Mesothelial cell of epicardium (in vitro differentiated cells): ENCODE measurements around the gene NCKAP1. TPM values are rescaled to one million over a fixed set of nuclear protein-coding genes. Genes with fewer than 3 reads are reported as not detected.
A peak's percentile ranks its signal among the peaks of the same experiment; 100 is the strongest.

Source experiments
- DNase-seq, 2 experiments: peaks; one replicate each; pipeline ENCODE4 v3.0.0; 2021; ENCODE audit warnings: low spot score in 2 of 2; ENCODE audit not compliant: unreplicated experiment in 2 of 2
- H3K27ac Mint-ChIP-seq: 2 replicates; pipeline ENCODE4 v1.8.0; 2021; ENCODE audit warnings: mixed read lengths
- H3K27me3 Mint-ChIP-seq: 2 replicates; pipeline ENCODE4 v1.8.0; 2021; ENCODE audit warnings: low read depth, mixed read lengths
- H3K36me3 Mint-ChIP-seq: 2 replicates; pipeline ENCODE4 v1.8.0; 2021; ENCODE audit warnings: mixed read lengths
- H3K4me1 Mint-ChIP-seq: 2 replicates; pipeline ENCODE4 v1.8.0; 2021; ENCODE audit warnings: mixed read lengths
- H3K4me3 Mint-ChIP-seq: 2 replicates; pipeline ENCODE4 v1.8.0; 2021; ENCODE audit warnings: mild to moderate bottlenecking, moderate library complexity, mixed read lengths
- H3K9me3 Mint-ChIP-seq: 2 replicates; pipeline ENCODE4 v1.8.0; 2021; ENCODE audit warnings: mixed read lengths
- CTCF ChIP-seq: fragments of 200-600 bp; sonication (generic); IDR thresholded peaks from one replicate; pipeline ENCODE4 v1.5.0; 2021; ENCODE audit warnings: antibody characterized with exemption; ENCODE audit not compliant: unreplicated experiment
- total RNA-seq: library from RNA; stranded (reverse); gene quantifications from 3 replicates; pipeline ENCODE4 v1.2.1, GENCODE V29; 2021

NCKAP1 gene
- total RNA-seq, 1 donor from 2014 or later, result 104 TPM

GRCh38 chr2:182915369-182916326, 122.6 kb downstream of the NCKAP1 start:
- no peak for TF ChIP-seq CTCF
- Mint-ChIP-seq H3K4me3 (no peak overlapping the region), H3K9me3 (peaks cover 19% of the 10 kb centered on the region), H3K4me1 (peaks cover 21% of the 10 kb centered on the region), H3K27ac (peak overlapping the region; percentile 56), H3K27me3 (no peaks in the 10 kb centered on the region), H3K36me3 (peaks cover 56% of the 10 kb centered on the region)
- no peak for DNase-seq

- H3K36me3 Mint-ChIP-seq, result peaks cover 56% of the 10 kb centered on the region
- TF ChIP-seq CTCF, result no peak
- peak overlapping the region; percentile 21 for H3K27ac Mint-ChIP-seq
- peaks cover 21% of the 10 kb centered on the region for H3K4me1 Mint-ChIP-seq
- no peak for DNase-seq
- H3K9me3 Mint-ChIP-seq, result peaks cover 19% of the 10 kb centered on the region
- no peaks in the 10 kb centered on the region for H3K27me3 Mint-ChIP-seq
- H3K4me3 Mint-ChIP-seq, result no peak overlapping the region
These were observed 123.4 kb downstream of the NCKAP1 start for GRCh38 chr2:182914852-182915251.

GRCh38 chr2:182913064-182913463, 125.2 kb downstream of the NCKAP1 start:
- TF ChIP-seq CTCF, result no peak
- Mint-ChIP-seq H3K36me3 (peaks cover 57% of the 10 kb centered on the region), H3K9me3 (peaks cover 22% of the 10 kb centered on the region), H3K4me1 (peaks cover 21% of the 10 kb centered on the region), H3K4me3 (no peak overlapping the region), H3K27ac (no peak overlapping the region), H3K27me3 (no peaks in the 10 kb centered on the region)
- no peak for DNase-seq

GRCh38 chr2:182912518-182912915, 125.7 kb downstream of the NCKAP1 start:
- Mint-ChIP-seq H3K27me3 (no peaks in the 10 kb centered on the region), H3K27ac (no peak overlapping the region), H3K4me3 (no peak overlapping the region), H3K36me3 (peaks cover 53% of the 10 kb centered on the region), H3K9me3 (peaks cover 18% of the 10 kb centered on the region), H3K4me1 (peaks cover 21% of the 10 kb centered on the region)
- no peak for DNase-seq
- no peak for TF ChIP-seq CTCF

GRCh38 chr2:182911813-182912517, 126.3 kb downstream of the NCKAP1 start:
- Mint-ChIP-seq H3K9me3 (peaks cover 15% of the 10 kb centered on the region), H3K27me3 (no peaks in the 10 kb centered on the region), H3K4me1 (peaks cover 21% of the 10 kb centered on the region), H3K27ac (no peak overlapping the region), H3K36me3 (peaks cover 51% of the 10 kb centered on the region), H3K4me3 (no peak overlapping the region)
- DNase-seq, result no peak
- TF ChIP-seq CTCF, result no peak
